Measurements from ENCODE around the gene C1orf174. TPM values are rescaled to one million over a fixed set of nuclear protein-coding genes. Genes with fewer than 3 reads are reported as not detected.

The C1orf174 gene
- total and polyA plus RNA-seq, 2 of the 13 experiments (the other 11 are each of a cell fraction or from before 2014, with no cell fraction given): 21.6 to 31.4 TPM

GRCh38 chr1:3892748-3893147, 7.3 kb downstream of the C1orf174 start:
- H3K4me2 ChIP-seq (ENCODE audit: low read depth, low read length): no peak overlapping the region
- H3K9me3 ChIP-seq (ENCODE audit: low read length): no peaks in the 10 kb centered on the region; the same call in 1 of the 2 replicates
- BruUV-seq (replicated peaks): no TSS peak
- no peaks in the 10 kb centered on the region for H4K20me1 ChIP-seq (ENCODE audit: insufficient read depth, low read length)
- CTCF ChIA-PET (ENCODE audit: low intra/inter-chr PET ratio, low total read pairs): no interaction called here
- FAIRE-seq (no peak), ATAC-seq (no peak), DNase-seq (ENCODE audit: low spot score) (no peak)
- H3K4me1 ChIP-seq (ENCODE audit: insufficient read depth, low read length): peaks cover 8% of the 10 kb centered on the region; the same call in 1 of the 2 replicates
- intact Hi-C loops (cut with micrococcal nuclease; ENCODE audit: unreplicated experiment): no loop called here
- WGBS (ENCODE audit: low lambda C conversion rate): 95% methylated on average over 7 of the region's 14 CpGs
- H2AFZ ChIP-seq (ENCODE audit: low read length): no peak overlapping the region
- H3K27me3 ChIP-seq (ENCODE audit: control insufficient read depth in 1 of 2, insufficient read depth in 2 of 2, low read length in 2 of 2): no peaks in the 10 kb centered on the region
- peaks cover 19 to 41% of the 10 kb centered on the region in 2 experiments; a peak in 4 of 5 replicates for H3K36me3 ChIP-seq (replicated peaks in 1 of 2; ENCODE audit: control insufficient read depth in 1 of 2, insufficient read depth in 2 of 2, low read length in 2 of 2)
- H3K79me2 ChIP-seq (ENCODE audit: insufficient read depth, low read length): peaks cover 47% of the 10 kb centered on the region
- H3K27ac ChIP-seq (ENCODE audit: extremely low read length, insufficient read depth, low read length): no peak overlapping the region
- H3K9ac ChIP-seq (ENCODE audit: insufficient read depth, low read depth, low read length): no peak overlapping the region
- in situ Hi-C loops (cut with HindIII; ENCODE audit: extremely low pct_ligation_motif_present, low pct_unique_long_range_greater_than_20kb): no loop called here
- TF ChIP-seq E2F1 (CRISPR knock-in tag; IDR thresholded peaks at IDR 0.05): no peak
- no peak for TF ChIP-seq ZSCAN21 (CRISPR knock-in tag; IDR thresholded peaks at IDR 0.05; ENCODE audit: borderline replicate concordance)
- no peak for TF ChIP-seq POGZ (CRISPR knock-in tag; IDR thresholded peaks at IDR 0.05)
- TF ChIP-seq ZNF12 (CRISPR knock-in tag; IDR thresholded peaks at IDR 0.05): no peak
- TF ChIP-seq NFE2L2 (IDR thresholded peaks at IDR 0.05; ENCODE audit: low read length): no peak
- TF ChIP-seq RXRA (CRISPR knock-in tag; IDR thresholded peaks at IDR 0.05): no peak
- TF ChIP-seq ZBTB8A (CRISPR knock-in tag; IDR thresholded peaks at IDR 0.05; ENCODE audit: borderline replicate concordance, low read depth): no peak
- TF ChIP-seq ZNF614 (CRISPR knock-in tag; IDR thresholded peaks at IDR 0.05; ENCODE audit: borderline replicate concordance): no peak
- TF ChIP-seq, protein P1, sequence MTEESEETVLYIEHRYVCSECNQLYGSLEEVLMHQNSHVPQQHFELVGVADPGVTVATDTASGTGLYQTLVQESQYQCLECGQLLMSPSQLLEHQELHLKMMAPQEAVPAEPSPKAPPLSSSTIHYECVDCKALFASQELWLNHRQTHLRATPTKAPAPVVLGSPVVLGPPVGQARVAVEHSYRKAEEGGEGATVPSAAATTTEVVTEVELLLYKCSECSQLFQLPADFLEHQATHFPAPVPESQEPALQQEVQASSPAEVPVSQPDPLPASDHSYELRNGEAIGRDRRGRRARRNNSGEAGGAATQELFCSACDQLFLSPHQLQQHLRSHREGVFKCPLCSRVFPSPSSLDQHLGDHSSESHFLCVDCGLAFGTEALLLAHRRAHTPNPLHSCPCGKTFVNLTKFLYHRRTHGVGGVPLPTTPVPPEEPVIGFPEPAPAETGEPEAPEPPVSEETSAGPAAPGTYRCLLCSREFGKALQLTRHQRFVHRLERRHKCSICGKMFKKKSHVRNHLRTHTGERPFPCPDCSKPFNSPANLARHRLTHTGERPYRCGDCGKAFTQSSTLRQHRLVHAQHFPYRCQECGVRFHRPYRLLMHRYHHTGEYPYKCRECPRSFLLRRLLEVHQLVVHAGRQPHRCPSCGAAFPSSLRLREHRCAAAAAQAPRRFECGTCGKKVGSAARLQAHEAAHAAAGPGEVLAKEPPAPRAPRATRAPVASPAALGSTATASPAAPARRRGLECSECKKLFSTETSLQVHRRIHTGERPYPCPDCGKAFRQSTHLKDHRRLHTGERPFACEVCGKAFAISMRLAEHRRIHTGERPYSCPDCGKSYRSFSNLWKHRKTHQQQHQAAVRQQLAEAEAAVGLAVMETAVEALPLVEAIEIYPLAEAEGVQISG (CRISPR knock-in tag; IDR thresholded peaks at IDR 0.05): no peak
- no peak for TF ChIP-seq IKZF5 (CRISPR knock-in tag; IDR thresholded peaks at IDR 0.05)
- TF ChIP-seq, protein P2, sequence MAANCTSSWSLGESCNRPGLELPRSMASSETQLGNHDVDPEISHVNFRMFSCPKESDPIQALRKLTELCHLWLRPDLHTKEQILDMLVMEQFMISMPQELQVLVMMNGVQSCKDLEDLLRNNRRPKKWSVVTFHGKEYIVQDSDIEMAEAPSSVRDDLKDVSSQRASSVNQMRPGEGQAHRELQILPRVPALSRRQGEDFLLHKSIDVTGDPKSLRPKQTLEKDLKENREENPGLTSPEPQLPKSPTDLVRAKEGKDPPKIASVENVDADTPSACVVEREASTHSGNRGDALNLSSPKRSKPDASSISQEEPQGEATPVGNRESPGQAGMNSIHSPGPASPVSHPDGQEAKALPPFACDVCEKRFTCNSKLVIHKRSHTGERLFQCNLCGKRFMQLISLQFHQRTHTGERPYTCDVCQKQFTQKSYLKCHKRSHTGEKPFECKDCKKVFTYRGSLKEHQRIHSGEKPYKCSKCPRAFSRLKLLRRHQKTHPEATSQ (CRISPR knock-in tag; IDR thresholded peaks at IDR 0.05; ENCODE audit: borderline replicate concordance): no peak
- TF ChIP-seq MXD1 (CRISPR knock-in tag; IDR thresholded peaks at IDR 0.05): no peak
- no peak for TF ChIP-seq NFKB2 (CRISPR knock-in tag; IDR thresholded peaks at IDR 0.05; ENCODE audit: borderline replicate concordance)
- POLR2A ChIA-PET: no interaction called here
- no peak overlapping the region for H3K4me3 ChIP-seq (replicated peaks in 1 of 3; ENCODE audit: insufficient read depth in 1 of 3, low read depth in 2 of 3, low read length in 3 of 3)
